Endothelial cell of umbilical vein (primary cell): ENCODE results near the gene DEF6. TPM values are rescaled to one million over a fixed set of nuclear protein-coding genes. Genes with fewer than 3 reads are reported as not detected.

ENCODE experiments used
- BruUV-seq: library from RNA; stranded (reverse); fragments of 400-500 nt; replicated peaks from 2 replicates; lab custom pipeline; 2021; lab: Mats Ljungman, UMichigan
- CTCF ChIA-PET: fragments of 300-600, 350-600 bp; sonication (Branson Sonifier 250); formaldehyde crosslinking; loops from one replicate; lab custom pipeline; 2021; ENCODE audit warnings: antibody characterized with exemption, inconsistent platforms; lab: Charles Lee
- POLR2A ChIA-PET: fragments of 300-600, 350-600 bp; sonication (Branson Sonifier 250); formaldehyde crosslinking; loops from one replicate; lab custom pipeline; 2021; ENCODE audit warnings: antibody characterized with exemption, inconsistent platforms; lab: Charles Lee
- DNase-seq: peaks from one replicate; pipeline ENCODE4 v3.0.0-alpha.2; 2011; ENCODE audit warnings: low read depth, low spot score
- FAIRE-seq: peaks from 2 replicates; lab custom pipeline; 2011; peaks lifted over from hg19 to GRCh38; lab: Jason Lieb, UNC
- H2AFZ ChIP-seq: 2 replicates; pipeline ENCODE4 v1.6.0; 2012; ENCODE audit warnings: low read depth, low read length, control low read depth, inconsistent platforms
- H3K27ac ChIP-seq: 2 replicates; pipeline ENCODE4 v1.5.1; 2011; ENCODE audit warnings: low read depth, mild to moderate bottlenecking, control low read depth, low read length, moderate library complexity; ENCODE audit not compliant: insufficient read depth
- H3K27me3 ChIP-seq, 2 experiments: 2 replicates each; pipeline versions ENCODE4 v1.6.0 to v1.6.1; 2011; ENCODE audit warnings: low read length in 2 of 2, mixed read lengths in 1 of 2; ENCODE audit not compliant: control insufficient read depth in 2 of 2, insufficient read depth in 2 of 2
- H3K36me3 ChIP-seq, 2 experiments: 2 replicates in 1 of 2; 3 replicates in 1 of 2; pipeline ENCODE4 v1.5.1; 2011; ENCODE audit warnings: low read length in 2 of 2, mild to moderate bottlenecking in 1 of 2, moderate library complexity in 1 of 2; ENCODE audit not compliant: control insufficient read depth in 2 of 2, insufficient read depth in 2 of 2; ENCODE audit errors: extremely low read depth in 1 of 2
- H3K4me1 ChIP-seq: 3 replicates; pipeline ENCODE4 v1.5.1; 2011; ENCODE audit warnings: mild to moderate bottlenecking, low read length; ENCODE audit not compliant: control insufficient read depth, insufficient read depth; ENCODE audit errors: extremely low read depth
- H3K4me2 ChIP-seq: 2 replicates; pipeline ENCODE4 v1.6.1; 2011; ENCODE audit warnings: low read length, control low read depth, mixed read lengths; ENCODE audit not compliant: insufficient read depth
- H3K4me3 ChIP-seq, 3 experiments: fragments of 200-600 bp in 1 of 3; sonication (generic), shearing (Covaris generic) in 1 of 3; replicated peaks in 1 of 3; 2 replicates each; pipeline ENCODE4 v1.5.1; 2011 to 2016; ENCODE audit warnings: control low read depth in 3 of 3, low read length in 3 of 3, mild to moderate bottlenecking in 2 of 3, inconsistent platforms in 1 of 3, low read depth in 1 of 3, moderate library complexity in 1 of 3; ENCODE audit not compliant: insufficient read depth in 1 of 3
- H3K79me2 ChIP-seq: 2 replicates; pipeline ENCODE4 v1.6.0; 2012; ENCODE audit warnings: low read length, inconsistent platforms; ENCODE audit not compliant: control insufficient read depth, insufficient read depth
- H3K9ac ChIP-seq: replicated peaks from 2 replicates; pipeline ENCODE3; 2011; ENCODE audit warnings: low read length, control low read depth; ENCODE audit not compliant: insufficient read depth; ENCODE audit errors: extremely low read depth
- H3K9me1 ChIP-seq: replicated peaks from 3 replicates; pipeline ENCODE4 v1.6.0; 2011; ENCODE audit warnings: mild to moderate bottlenecking, low read length; ENCODE audit not compliant: control insufficient read depth, insufficient read depth; ENCODE audit errors: extremely low read depth
- H3K9me3 ChIP-seq: replicated peaks from 2 replicates; pipeline ENCODE4 v1.5.1; 2012; ENCODE audit warnings: low read length, inconsistent platforms; ENCODE audit not compliant: control insufficient read depth, insufficient read depth
- H4K20me1 ChIP-seq: replicated peaks from 2 replicates; pipeline ENCODE3; 2011; ENCODE audit warnings: mild to moderate bottlenecking, low read length; ENCODE audit not compliant: control insufficient read depth, insufficient read depth; ENCODE audit errors: extremely low read depth
- FOS ChIP-seq: IDR thresholded peaks from 2 replicates; pipeline ENCODE4 v1.6.1; 2011; ENCODE audit warnings: mild to moderate bottlenecking, low read length, moderate library complexity, borderline replicate concordance; ENCODE audit not compliant: insufficient read depth
- JUN ChIP-seq: IDR thresholded peaks from 2 replicates; pipeline ENCODE4 v1.6.1; 2011; ENCODE audit warnings: borderline replicate concordance, low read depth; ENCODE audit not compliant: insufficient read length, insufficient read depth
- POLR2A ChIP-seq: IDR thresholded peaks from 2 replicates; pipeline ENCODE4 v1.6.1; 2012; ENCODE audit warnings: low read depth, mild to moderate bottlenecking, control low read depth, low read length
- POLR2AphosphoS5 ChIP-seq: IDR thresholded peaks from 2 replicates; pipeline ENCODE4 v1.6.1; 2012; ENCODE audit warnings: low read depth, mild to moderate bottlenecking, control low read depth, low read length, moderate library complexity; ENCODE audit not compliant: insufficient read depth
- dilution Hi-C: fragments of 300-500 bp; cut with MboI; formaldehyde crosslinking; loops from one replicate; pipeline ENCODE4 v1.15.0; 2019; ENCODE audit warnings: low sequenced_read_pairs; ENCODE audit not compliant: extremely low pct_ligation_motif_present
- intact Hi-C: fragments of 100-400 bp; cut with micrococcal nuclease; formaldehyde crosslinking; loops from one replicate; pipeline ENCODE4 v1.10.0; 2022
- polyA plus RNA-seq, 4 experiments: library from polyadenylated mRNA; depleted of rRNA in 3 of 4; stranded (reverse) in 3 of 4; unstranded in 1 of 4; fragments of >200 nt; gene quantifications; 2 replicates each; pipeline versions ENCODE4 v1.2.1 to v1.2.3, GENCODE V29; 2011 to 2012; ENCODE audit warnings: missing spikeins in 1 of 4
- total RNA-seq: library from RNA; stranded (reverse); gene quantifications from 2 replicates; pipeline ENCODE4 v1.2.3, GENCODE V29; 2021
- TF ChIP-seq, protein P1 (sequence below), 2 donors: IDR thresholded peaks; 1 replicate in 1 of 2; 2 replicates in 1 of 2; pipeline ENCODE4 v1.5.1; 2011; ENCODE audit warnings: low read length in 2 of 2, mild to moderate bottlenecking in 2 of 2, moderate library complexity in 2 of 2, control low read depth in 1 of 2, inconsistent platforms in 1 of 2, low read depth in 1 of 2; ENCODE audit not compliant: insufficient read depth in 1 of 2; ENCODE audit errors: extremely low read depth in 1 of 2

DEF6 gene
- total and polyA plus RNA-seq, 2 donors (not counting 3 experiments of a cell fraction or from before 2014, with no cell fraction given), result 0.59 to 0.77 TPM

GRCh38 chr6:35319346-35320030 is 21.9 kb downstream of the DEF6 start:
- Histone ChIP-seq H3K4me1 (peaks cover 5% of the 10 kb centered on the region), H3K9me3 (no peaks in the 10 kb centered on the region), H3K4me2 (no peak overlapping the region), H4K20me1 (no peaks in the 10 kb centered on the region), H3K36me3 (no peaks in the 10 kb centered on the region), H3K9ac (no peak overlapping the region), H3K27me3 (peaks cover 9 to 15% of the 10 kb centered on the region in 2 experiments), H3K79me2 (no peaks in the 10 kb centered on the region), H2AFZ (no peak overlapping the region), H3K27ac (no peak overlapping the region), H3K4me3 (no peak overlapping the region), H3K9me1 (no peaks in the 10 kb centered on the region)
- BruUV-seq, result no TSS peak
- no peak for DNase-seq
- POLR2A ChIA-PET, result no interaction called here
- FAIRE-seq, result no peak
- TF ChIP-seq POLR2A, result no peak
- no peak for TF ChIP-seq JUN
- TF ChIP-seq POLR2AphosphoS5, result no peak
- TF ChIP-seq FOS, result no peak
- TF ChIP-seq, protein P1, sequence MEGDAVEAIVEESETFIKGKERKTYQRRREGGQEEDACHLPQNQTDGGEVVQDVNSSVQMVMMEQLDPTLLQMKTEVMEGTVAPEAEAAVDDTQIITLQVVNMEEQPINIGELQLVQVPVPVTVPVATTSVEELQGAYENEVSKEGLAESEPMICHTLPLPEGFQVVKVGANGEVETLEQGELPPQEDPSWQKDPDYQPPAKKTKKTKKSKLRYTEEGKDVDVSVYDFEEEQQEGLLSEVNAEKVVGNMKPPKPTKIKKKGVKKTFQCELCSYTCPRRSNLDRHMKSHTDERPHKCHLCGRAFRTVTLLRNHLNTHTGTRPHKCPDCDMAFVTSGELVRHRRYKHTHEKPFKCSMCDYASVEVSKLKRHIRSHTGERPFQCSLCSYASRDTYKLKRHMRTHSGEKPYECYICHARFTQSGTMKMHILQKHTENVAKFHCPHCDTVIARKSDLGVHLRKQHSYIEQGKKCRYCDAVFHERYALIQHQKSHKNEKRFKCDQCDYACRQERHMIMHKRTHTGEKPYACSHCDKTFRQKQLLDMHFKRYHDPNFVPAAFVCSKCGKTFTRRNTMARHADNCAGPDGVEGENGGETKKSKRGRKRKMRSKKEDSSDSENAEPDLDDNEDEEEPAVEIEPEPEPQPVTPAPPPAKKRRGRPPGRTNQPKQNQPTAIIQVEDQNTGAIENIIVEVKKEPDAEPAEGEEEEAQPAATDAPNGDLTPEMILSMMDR (IDR thresholded peaks at IDR 0.05; ENCODE audit: extremely low read depth in 1 of 2, insufficient read depth in 1 of 2, low read depth in 1 of 2, low read length in 2 of 2), result no peak
- CTCF ChIA-PET, result interaction anchor here (0.9 to 2.7 kb wide), 5 partner anchors 18 to 130 kb away, joined by 3 to 23 read pairs (median 4); partner anchors contain the start of genes DEF6 and PPARD
- dilution Hi-C loops, result no loop called here
- intact Hi-C loops, result loop anchor here (2.0 kb wide), 1 partner anchor 21 kb away; no protein-coding TSS in a partner anchor
